AG04449 (cell line): ENCODE data around the gene IGF2BP2.
A peak's percentile ranks its signal among the peaks of the same experiment; 100 is the strongest.

ENCODE experiments used
- CTCF ChIA-PET: fragments of 350-600 bp; formaldehyde crosslinking; extraction: SDS; loops from one replicate; lab custom pipeline; 2021; ENCODE audit warnings: antibody characterized with exemption; lab: Yijun Ruan, JAX
- POLR2A ChIA-PET: fragments of 400-600, 350-600 bp; formaldehyde crosslinking; extraction: SDS; loops from one replicate; lab custom pipeline; 2020; ENCODE audit warnings: antibody characterized with exemption, inconsistent platforms; lab: Yijun Ruan, JAX
- DNase-seq: peaks from one replicate; pipeline ENCODE4 v3.0.0-alpha.2; 2010; ENCODE audit warnings: low read depth, low spot score
- H3K4me3 ChIP-seq: 2 replicates; pipeline ENCODE4 v1.5.1; 2011; ENCODE audit warnings: low read depth, mild to moderate bottlenecking, control low read depth, low read length
- TF ChIP-seq, protein P1 (sequence below): IDR thresholded peaks from one replicate; pipeline ENCODE4 v1.5.1; 2011; ENCODE audit warnings: mild to moderate bottlenecking, moderate library complexity, low read length, control low read depth, inconsistent platforms; ENCODE audit not compliant: insufficient read depth; ENCODE audit errors: missing control alignments

The IGF2BP2 gene

DNA sequence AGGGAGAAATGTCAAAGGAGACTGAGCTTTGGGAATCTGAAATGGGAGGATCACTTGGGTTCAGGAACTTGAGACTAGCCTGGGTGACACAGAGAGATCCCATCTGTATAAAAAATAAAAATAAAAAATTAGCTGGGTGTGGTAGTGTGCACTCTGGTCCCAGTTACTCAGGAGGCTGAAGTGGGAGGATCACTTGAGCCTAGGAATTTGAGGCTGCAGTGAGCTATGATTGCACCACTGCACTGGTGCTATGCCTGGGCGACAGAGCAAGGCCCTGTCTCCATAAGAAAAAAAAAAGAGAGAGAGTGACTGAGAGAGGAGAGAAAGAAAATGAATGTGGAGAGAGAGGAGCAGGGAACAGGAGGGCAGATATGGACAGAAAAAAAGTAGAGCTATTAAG lies 165.9 kb downstream of the IGF2BP2 start:
- POLR2A ChIA-PET: interaction anchor here (0.6 to 1.8 kb wide), 5 partner anchors 17 to 279 kb away, joined by 3 to 6 read pairs (median 4); partner anchors contain the start of gene TRA2B
- CTCF ChIA-PET: interaction anchor here (0.7 to 6.7 kb wide), 27 partner anchors 10 to 618 kb away, joined by 3 to 136 read pairs (median 19); partner anchors contain the start of gene IGF2BP2
- TF ChIP-seq, protein P1, sequence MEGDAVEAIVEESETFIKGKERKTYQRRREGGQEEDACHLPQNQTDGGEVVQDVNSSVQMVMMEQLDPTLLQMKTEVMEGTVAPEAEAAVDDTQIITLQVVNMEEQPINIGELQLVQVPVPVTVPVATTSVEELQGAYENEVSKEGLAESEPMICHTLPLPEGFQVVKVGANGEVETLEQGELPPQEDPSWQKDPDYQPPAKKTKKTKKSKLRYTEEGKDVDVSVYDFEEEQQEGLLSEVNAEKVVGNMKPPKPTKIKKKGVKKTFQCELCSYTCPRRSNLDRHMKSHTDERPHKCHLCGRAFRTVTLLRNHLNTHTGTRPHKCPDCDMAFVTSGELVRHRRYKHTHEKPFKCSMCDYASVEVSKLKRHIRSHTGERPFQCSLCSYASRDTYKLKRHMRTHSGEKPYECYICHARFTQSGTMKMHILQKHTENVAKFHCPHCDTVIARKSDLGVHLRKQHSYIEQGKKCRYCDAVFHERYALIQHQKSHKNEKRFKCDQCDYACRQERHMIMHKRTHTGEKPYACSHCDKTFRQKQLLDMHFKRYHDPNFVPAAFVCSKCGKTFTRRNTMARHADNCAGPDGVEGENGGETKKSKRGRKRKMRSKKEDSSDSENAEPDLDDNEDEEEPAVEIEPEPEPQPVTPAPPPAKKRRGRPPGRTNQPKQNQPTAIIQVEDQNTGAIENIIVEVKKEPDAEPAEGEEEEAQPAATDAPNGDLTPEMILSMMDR: no peak
- H3K4me3 ChIP-seq: no peak overlapping the region
- DNase-seq: no peak

DNA sequence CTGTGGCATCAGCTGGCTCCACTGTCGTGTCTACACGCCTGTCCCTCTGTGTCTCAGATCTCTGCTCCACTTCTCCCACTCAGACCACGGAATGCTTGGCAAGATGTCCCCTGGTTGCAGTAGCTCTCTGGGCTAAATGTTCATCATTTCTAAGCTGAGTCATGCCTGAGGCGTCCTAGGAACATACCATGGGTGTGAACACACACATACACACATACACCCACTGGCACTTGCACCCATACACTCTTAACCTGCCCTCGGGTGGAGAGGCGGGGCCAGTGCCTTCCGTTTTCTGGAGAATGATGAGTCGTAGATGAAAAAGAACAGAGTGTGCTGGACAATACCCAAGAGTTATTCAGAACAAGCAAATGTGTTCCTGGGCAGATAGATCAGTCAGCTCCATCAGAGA lies 166.3 kb downstream of the IGF2BP2 start:
- POLR2A ChIA-PET: interaction anchor here (0.6 to 1.8 kb wide), 4 partner anchors 70 to 279 kb away, joined by 3 to 6 read pairs (median 4); partner anchors contain the start of gene TRA2B
- no peak overlapping the region for H3K4me3 ChIP-seq
- CTCF ChIA-PET: interaction anchor here (0.7 to 6.7 kb wide), 22 partner anchors 10 to 321 kb away, joined by 3 to 136 read pairs (median 21); partner anchors contain the start of gene IGF2BP2
- DNase-seq: peak; percentile 99
- TF ChIP-seq, protein P1: no peak

DNA sequence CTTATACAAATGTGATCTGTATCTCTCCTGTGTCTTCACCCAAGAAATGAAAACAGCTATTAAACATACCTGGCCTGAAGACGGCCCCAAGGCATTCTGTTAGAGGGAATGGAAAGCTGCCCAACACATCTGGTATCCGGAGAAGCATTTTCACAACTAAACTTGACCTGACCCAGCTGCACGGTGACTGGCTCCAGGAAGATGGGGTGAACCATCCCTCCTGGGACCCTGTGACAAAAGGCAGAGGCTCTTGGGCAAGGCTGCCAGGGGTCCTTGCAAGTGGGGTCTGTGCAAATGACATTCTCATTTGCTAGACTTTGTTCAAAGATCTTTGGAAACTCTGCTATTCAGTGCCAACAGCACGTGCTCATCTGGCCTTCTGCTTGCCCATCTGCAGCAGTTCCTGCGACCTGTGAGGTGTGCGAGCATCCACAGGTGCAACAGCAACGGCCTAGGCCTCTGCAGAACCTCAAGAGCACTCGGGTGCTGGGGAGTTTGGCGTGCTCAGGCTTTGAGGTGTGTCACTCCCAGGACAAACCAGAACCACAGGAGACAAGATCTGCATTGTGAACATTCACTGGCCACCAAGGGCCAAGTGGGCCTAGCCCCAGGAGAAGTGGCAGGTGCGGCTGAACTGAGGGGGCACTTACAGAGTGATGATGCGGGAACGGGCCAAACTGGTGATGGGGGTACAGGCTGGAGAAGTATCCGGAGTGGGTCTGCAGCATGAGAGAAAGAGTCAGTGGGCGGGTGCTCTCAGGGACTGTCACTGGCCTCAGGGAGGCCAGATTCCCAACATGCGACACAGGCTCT lies 166.9 kb downstream of the IGF2BP2 start:
- CTCF ChIA-PET: interaction anchor here (0.7 to 6.7 kb wide), 16 partner anchors 11 to 322 kb away, joined by 3 to 136 read pairs (median 12); partner anchors contain the start of gene IGF2BP2
- H3K4me3 ChIP-seq: no peak overlapping the region
- no peak for DNase-seq
- POLR2A ChIA-PET: interaction anchor here (1.0 to 1.8 kb wide), 3 partner anchors 74 to 280 kb away, joined by 3 to 6 read pairs (median 4); partner anchors contain the start of gene TRA2B
- TF ChIP-seq, protein P1: no peak

DNA sequence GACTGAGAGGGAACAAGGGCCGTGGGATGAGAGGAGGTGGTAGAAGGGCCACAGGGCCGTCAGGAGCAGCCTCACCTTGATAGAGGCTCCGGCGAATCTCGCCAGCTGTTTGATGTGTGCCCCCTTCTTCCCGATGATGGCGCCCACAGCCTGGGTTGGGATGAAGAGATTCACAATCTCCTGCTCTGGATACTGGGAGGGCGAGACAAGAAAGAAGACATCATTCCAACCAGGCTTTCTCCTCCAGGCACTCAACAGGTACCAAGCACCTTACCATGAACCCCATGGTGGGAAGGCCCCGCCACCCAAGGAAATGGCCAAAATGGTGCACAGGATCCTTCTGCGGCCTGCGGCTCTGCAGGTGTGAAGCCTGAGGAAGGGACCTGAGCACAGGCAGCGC lies 167.6 kb downstream of the IGF2BP2 start:
- ChIA-PET POLR2A (interaction anchor here (1.0 to 1.8 kb wide), 2 partner anchors 75 to 281 kb away, joined by 3 to 6 read pairs; partner anchors contain the start of gene TRA2B), CTCF (interaction anchor here (1.1 to 6.7 kb wide), 7 partner anchors 52 to 323 kb away, joined by 3 to 119 read pairs (median 4); no protein-coding TSS in a partner anchor)
- TF ChIP-seq, protein P1: no peak
- no peak for DNase-seq
- no peak overlapping the region for H3K4me3 ChIP-seq

DNA sequence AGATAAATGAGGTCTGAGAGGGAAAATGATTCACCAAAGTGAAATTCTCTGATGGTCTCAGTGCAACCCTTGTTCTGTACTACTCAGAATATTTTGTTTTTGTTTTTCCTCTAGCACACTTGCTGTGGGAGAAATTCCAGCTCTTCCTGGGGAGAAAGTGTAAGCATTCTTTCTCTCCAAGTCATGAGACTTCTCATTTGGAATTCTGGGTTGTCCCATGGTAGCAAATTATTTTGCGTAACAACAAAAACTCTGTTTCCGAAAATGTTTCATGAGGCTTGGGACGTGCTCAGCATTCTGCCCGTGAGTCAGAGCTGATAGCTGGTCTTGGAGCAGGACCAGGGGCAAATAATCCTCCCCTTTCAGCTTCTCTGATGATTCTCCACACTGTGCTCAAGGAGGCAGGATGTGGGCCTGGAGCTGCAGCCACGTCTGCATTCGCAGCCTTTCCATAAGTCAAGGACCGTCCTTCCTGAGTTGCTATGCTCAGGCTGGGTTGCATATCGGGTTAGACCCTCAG lies 168.5 kb downstream of the IGF2BP2 start:
- H3K4me3 ChIP-seq: no peak overlapping the region
- ChIA-PET CTCF (interaction anchor here (1.1 to 6.7 kb wide), 8 partner anchors 9 to 287 kb away, joined by 3 to 119 read pairs (median 4); no protein-coding TSS in a partner anchor), POLR2A (interaction anchor here (0.7 to 1.0 kb wide), 3 partner anchors 52 to 281 kb away, joined by 3 to 7 read pairs (median 3); partner anchors contain the start of gene TRA2B)
- DNase-seq: peak; percentile 98
- TF ChIP-seq, protein P1: no peak
